Nucleus accumbens (tissue), 56 donors: Measurements from ENCODE around the gene TNFRSF1A.

Experiments used
- DNase-seq, 56 donors: peaks; one replicate each; lab custom pipeline; 2025; lab: John Stamatoyannopoulos, UW

The TNFRSF1A gene

GRCh38 chr12:6341417-6342139 is at the start of gene TNFRSF1A:
TNFRSF1A (minus strand) TSS chr12:6342076; CDS start chr12:6341814, 262 bp downstream.
- peak in 18 of 56 donors; percentile 16 to 48 (median 28) for DNase-seq

DNA sequence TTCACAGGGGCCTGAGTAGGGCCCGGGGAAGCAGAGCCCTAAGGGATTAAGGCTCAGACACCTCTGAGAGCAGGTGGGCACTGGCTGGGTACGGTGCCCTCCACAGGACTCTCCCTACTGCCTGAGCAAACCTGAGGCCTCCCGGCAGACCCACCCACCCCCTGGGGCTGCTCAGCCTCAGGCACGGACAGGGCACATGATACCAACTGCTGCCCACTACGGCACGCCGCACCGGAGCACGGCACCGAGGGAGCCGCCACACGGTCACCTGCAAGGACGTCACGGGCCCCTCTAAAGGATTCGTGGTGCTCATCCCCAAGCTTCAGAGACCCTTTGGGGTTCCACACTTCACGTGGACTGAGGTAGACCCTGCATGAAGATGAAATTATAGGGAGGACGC is 49.1 kb upstream of the TNFRSF1A start:
- no peak for DNase-seq

- DNase-seq = no peak
These were observed 48.4 kb upstream of the TNFRSF1A start for GRCh38 chr12:6390084-6390799.

DNA sequence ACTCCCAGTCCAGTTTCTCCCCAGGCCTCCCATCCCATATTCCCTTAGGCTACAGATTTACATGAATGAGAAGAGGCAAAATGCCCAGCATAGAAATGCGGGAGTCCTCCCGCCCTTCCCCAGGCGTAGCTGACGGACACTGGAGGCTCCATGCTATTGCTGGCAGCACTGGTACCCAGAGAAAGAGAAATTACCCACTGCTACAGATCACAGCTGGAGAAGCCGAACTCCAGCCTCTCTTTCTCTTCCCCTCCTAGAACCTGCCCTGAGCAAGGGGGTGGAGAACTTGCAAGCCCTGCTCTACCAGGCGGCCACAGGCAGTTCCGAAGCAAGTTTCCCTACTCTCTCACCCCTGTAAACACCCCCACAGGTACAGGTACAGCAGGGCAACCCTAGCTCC is 45.7 kb upstream of the TNFRSF1A start:
- no peak for DNase-seq

DNA sequence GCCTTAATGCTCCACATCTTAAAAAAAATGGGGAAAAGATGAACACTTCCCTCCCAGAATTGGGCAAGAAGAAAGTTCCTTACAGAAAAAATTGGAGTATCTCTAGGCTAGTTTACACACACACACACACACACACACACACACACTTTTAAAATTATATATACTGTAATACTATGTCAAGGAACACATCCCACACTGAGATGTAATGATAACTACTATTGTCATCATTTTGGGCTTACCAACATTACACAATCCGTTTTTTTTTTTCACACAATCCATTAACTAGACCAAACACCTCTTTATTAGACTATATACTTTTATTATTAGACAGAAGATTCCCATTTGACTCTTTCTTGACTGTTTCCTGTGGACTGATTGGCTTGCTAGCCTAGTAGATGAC is 44.6 kb upstream of the TNFRSF1A start:
- no peak for DNase-seq

- DNase-seq = no peak
These were observed 44.2 kb upstream of the TNFRSF1A start for GRCh38 chr12:6386038-6386437.

GRCh38 chr12:6384499-6385436 is 42.9 kb upstream of the TNFRSF1A start:
- no peak for DNase-seq

GRCh38 chr12:6383572-6384498 is 42.0 kb upstream of the TNFRSF1A start, which contains the start of gene LTBR:
LTBR (plus strand) TSS chr12:6384162; CDS start chr12:6384359, 197 bp downstream.
- peak in 48 of 56 donors; percentile 15 to 78 (median 44) for DNase-seq

- DNase-seq = no peak
These were observed 41.1 kb upstream of the TNFRSF1A start for GRCh38 chr12:6382982-6383381.

DNA sequence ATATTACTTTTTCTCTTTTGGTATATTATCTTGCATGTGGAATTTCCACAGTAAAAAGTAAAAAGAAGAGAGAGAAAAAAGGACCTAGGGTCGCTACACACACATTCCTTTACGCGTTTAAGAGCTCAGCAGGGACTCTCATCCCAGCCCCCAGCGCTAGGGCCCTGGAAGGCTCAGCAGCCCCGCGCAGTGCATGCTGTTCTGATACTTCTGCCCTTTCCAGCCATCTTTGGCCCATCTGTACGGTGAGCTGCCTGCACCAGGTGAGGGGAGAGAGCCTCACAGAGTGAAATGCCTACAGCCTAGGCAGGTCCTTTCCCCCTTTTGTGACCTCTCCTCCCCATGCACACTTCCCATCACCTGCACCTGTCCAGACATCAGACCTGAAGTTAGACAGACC is 40.5 kb upstream of the TNFRSF1A start:
- DNase-seq = no peak

- DNase-seq = no peak
These were observed 38.6 kb upstream of the TNFRSF1A start for GRCh38 chr12:6380141-6381121.

DNA sequence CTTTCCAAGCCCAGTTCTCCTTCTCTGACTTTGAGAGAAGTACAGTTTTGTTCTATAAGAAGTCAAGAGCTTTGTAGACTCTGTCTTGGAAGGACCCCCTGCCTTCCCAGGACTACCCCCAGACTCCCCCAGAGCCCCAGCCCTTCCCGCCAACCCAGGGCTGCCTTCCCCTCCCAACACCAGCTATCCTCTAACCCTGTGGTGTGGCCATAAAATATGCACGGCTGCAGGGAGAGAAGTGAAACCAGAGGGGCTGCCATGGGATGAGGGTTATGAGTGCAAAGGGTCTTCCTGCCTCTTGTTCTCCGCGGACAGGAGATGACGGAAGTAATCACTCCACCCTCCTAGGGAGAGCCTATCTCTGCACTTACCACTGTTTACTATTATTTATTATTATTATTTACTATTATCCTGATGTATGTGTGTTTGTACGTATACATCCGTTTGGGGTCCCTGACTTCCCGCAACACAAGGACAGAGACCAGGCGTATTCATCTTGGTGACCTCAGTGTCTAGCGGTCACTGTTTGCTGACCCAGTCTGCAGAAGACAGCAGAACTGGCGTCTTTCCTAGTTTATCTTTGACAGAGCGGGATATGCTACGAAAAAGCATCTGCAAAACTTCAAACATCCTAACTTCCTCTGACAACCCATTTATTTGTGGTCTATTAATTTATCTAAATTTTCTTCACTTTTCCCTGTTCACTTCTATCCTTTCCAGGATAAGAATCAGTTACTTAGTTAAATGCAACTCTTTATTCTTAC is 37.0 kb upstream of the TNFRSF1A start:
- DNase-seq = no peak

DNA sequence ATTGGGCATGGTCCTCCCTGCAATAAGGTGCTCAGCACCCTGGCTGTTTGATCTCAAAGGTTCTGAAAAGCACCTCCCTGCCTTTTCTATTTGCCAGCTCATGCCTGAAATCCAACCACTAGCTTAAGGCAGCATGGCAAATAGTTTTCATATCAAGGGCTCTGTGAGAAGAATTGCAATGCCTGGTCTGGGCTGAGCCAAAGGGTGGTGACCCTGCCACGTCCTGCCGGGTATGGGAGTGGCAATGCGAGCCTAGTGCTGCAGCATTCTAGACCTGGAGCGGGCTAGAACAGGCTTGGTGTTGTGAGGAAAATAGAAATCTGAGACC is 35.8 kb upstream of the TNFRSF1A start:
- no peak for DNase-seq

- no peak for DNase-seq
These were observed 35.2 kb upstream of the TNFRSF1A start for GRCh38 chr12:6376870-6377666.

DNA sequence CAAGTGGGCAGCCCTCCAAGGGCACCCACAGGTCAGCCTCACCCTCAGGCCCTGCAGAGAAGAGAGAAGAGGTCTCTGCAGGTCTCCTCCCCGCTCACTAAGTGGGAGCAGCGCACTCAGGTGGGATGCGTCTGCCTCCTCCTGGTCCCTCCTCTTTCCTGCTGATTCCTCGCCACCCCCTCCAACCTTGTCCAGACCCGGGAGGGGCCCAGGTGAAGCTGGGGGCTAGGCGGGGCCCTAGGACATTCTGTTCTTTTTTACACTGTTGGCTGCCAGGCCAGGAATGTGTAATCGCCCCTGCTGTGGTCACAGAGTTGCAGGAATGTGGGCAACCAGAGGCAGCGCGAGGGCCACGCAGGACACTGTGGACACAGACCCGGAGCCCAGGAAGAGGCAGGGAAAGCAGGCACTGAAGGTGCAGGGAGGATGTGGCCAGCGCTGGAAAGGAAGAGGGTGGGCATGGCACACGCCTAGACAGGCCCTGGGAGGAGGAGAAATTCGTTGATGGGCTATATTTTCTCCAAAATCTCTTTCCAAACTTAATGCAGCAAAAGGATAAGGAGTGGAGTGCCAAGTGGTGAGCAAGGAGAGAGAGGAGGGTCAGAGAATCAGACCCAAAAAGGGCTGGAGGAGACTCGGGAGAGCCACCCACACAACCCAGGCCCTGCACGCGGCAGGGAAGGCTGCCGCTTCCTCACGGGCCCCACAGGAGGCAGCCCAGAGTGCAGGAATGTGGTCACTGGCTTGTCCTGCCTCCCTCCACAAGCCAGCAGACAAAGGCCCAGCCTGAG is 34.4 kb upstream of the TNFRSF1A start:
- no peak for DNase-seq
